Measurements from ENCODE around the gene PIK3R5. TPM values are rescaled to one million over a fixed set of nuclear protein-coding genes. Genes with fewer than 3 reads are reported as not detected.

Gene PIK3R5
- polyA plus RNA-seq, 1 donor: 0.73 TPM

GRCh38 chr17:8832711-8833352 lies 132.7 kb downstream of the PIK3R5 start:
- no peak for DNase-seq

- DNase-seq: no peak
Measured at GRCh38 chr17:8831234-8831849, 134.2 kb downstream of the PIK3R5 start.

GRCh38 chr17:8830141-8830540 lies 135.4 kb downstream of the PIK3R5 start:
- DNase-seq: no peak

GRCh38 chr17:8829036-8829941 lies 136.2 kb downstream of the PIK3R5 start:
- DNase-seq: no peak

Other genes with a start within 250 kb of the PIK3R5 start
- 0.30 TPM for gene CCDC42, start 220.9 kb downstream of the PIK3R5 start, polyA plus RNA-seq (ENCODE audit: insufficient read length)
- gene SPDYE4, start 207.2 kb downstream of the PIK3R5 start, polyA plus RNA-seq (ENCODE audit: insufficient read length): 0.73 TPM
- gene MFSD6L, start 166.3 kb downstream of the PIK3R5 start, polyA plus RNA-seq (ENCODE audit: insufficient read length): 2.7 TPM
- gene PIK3R6, start 98.0 kb downstream of the PIK3R5 start, polyA plus RNA-seq (ENCODE audit: insufficient read length): 0.85 TPM
- gene NTN1, start 55.8 kb upstream of the PIK3R5 start, polyA plus RNA-seq (ENCODE audit: insufficient read length): 3.3 TPM

All from left kidney (tissue), 2 donors.